ENCODE data around the gene WEE2. TPM values are rescaled to one million over a fixed set of nuclear protein-coding genes. Genes with fewer than 3 reads are reported as not detected.

WEE2 gene
- total RNA-seq, 1 donor from 2014 or later, result not detected

- H3K27me3 ChIP-seq, result no peaks in the 10 kb centered on the region
- H3K4me1 ChIP-seq, result peaks cover 0 to 9% of the 10 kb centered on the region in 2 donors
- no peaks in the 10 kb centered on the region for H3K9me3 ChIP-seq
- peak within 1 kb of the TSS; percentile 84 to 99 for H3K4me3 ChIP-seq
- H3K27ac ChIP-seq, result peak within 1 kb of the TSS; percentile 82 to 97
- intact Hi-C loops (cut with DNase I), result loop anchor here (2.0 to 5.0 kb wide), 2 partner anchors 37 to 50 kb away; partner anchors contain the start of gene SSBP1
- TF ChIP-seq CTCF (IDR thresholded peaks at IDR 0.05), result no peak
- peak in 1 of 2 donors; percentile 73 for DNase-seq (ENCODE audit: low spot score in 2 of 2)
- no peaks in the 10 kb centered on the region for H3K36me3 ChIP-seq
Observed at GRCh38 chr7:141702047-141702567, 6.0 kb upstream of the WEE2 start, which contains the start of gene DENND11. TSS of gene DENND11 (minus strand) at chr7:141702166. CDS start at chr7:141702153, 13 bp downstream.

GRCh38 chr7:141702892-141703291 lies 5.3 kb upstream of the WEE2 start:
- no peaks in the 10 kb centered on the region for H3K9me3 ChIP-seq
- H3K4me1 ChIP-seq, result peaks cover 0 to 6% of the 10 kb centered on the region in 2 donors
- H3K27ac ChIP-seq, result peak overlapping the region in 1 of 2 donors; percentile 58
- intact Hi-C loops (cut with DNase I), result loop anchor here (2.0 to 5.0 kb wide), 2 partner anchors 36 to 51 kb away; partner anchors contain the start of gene SSBP1
- H3K27me3 ChIP-seq, result no peaks in the 10 kb centered on the region
- no peak for DNase-seq (ENCODE audit: low spot score in 2 of 2)
- no peak for TF ChIP-seq CTCF (IDR thresholded peaks at IDR 0.05)
- peak overlapping the region; percentile 58 to 99 for H3K4me3 ChIP-seq
- no peaks in the 10 kb centered on the region for H3K36me3 ChIP-seq

GRCh38 chr7:141704112-141704511 lies 4.0 kb upstream of the WEE2 start:
- intact Hi-C loops (cut with DNase I), result loop anchor here (5.0 kb wide), 1 partner anchor 52 kb away; no protein-coding TSS in a partner anchor
- Histone ChIP-seq H3K36me3 (no peaks in the 10 kb centered on the region), H3K27me3 (no peaks in the 10 kb centered on the region), H3K4me1 (peaks cover 0 to 4% of the 10 kb centered on the region in 2 donors), H3K27ac (no peak overlapping the region), H3K9me3 (no peaks in the 10 kb centered on the region), H3K4me3 (no peak overlapping the region)
- TF ChIP-seq CTCF (IDR thresholded peaks at IDR 0.05), result no peak
- DNase-seq (ENCODE audit: low spot score in 2 of 2), result no peak

- intact Hi-C loops (cut with DNase I), result loop anchor here (5.0 kb wide), 1 partner anchor 52 kb away; no protein-coding TSS in a partner anchor
- no peak overlapping the region for H3K4me3 ChIP-seq
- H3K27ac ChIP-seq, result peak overlapping the region in 1 of 2 donors; percentile 45
- no peaks in the 10 kb centered on the region for H3K36me3 ChIP-seq
- peaks cover 0 to 4% of the 10 kb centered on the region in 2 donors for H3K4me1 ChIP-seq
- no peak for TF ChIP-seq CTCF (IDR thresholded peaks at IDR 0.05)
- no peaks in the 10 kb centered on the region for H3K9me3 ChIP-seq
- no peak for DNase-seq (ENCODE audit: low spot score in 2 of 2)
- H3K27me3 ChIP-seq, result no peaks in the 10 kb centered on the region
Observed at GRCh38 chr7:141704741-141705140, 3.4 kb upstream of the WEE2 start.

GRCh38 chr7:141706239-141707064 lies 1.7 kb upstream of the WEE2 start:
- no peaks in the 10 kb centered on the region for H3K36me3 ChIP-seq
- intact Hi-C loops (cut with DNase I), result no loop called here
- no peaks in the 10 kb centered on the region for H3K27me3 ChIP-seq
- DNase-seq (ENCODE audit: low spot score in 2 of 2), result no peak
- no peak overlapping the region for H3K27ac ChIP-seq
- no peaks in the 10 kb centered on the region for H3K9me3 ChIP-seq
- no peak for TF ChIP-seq CTCF (IDR thresholded peaks at IDR 0.05)
- no peak overlapping the region for H3K4me3 ChIP-seq
- no peaks in the 10 kb centered on the region for H3K4me1 ChIP-seq
